RCC 7860 (cell line): ENCODE data around the gene TLR1.
"Not testable (repeated sequence)": the region's sequence is repeated elsewhere in the genome, so short reads cannot be mapped to it uniquely, and the experiment has no call there.

Source experiments
- DNase-seq: peaks from one replicate; pipeline ENCODE4 v3.0.0-alpha.2; 2015; ENCODE audit warnings: low spot score
- FAIRE-seq: peaks from 2 replicates; lab custom pipeline; 2012; peaks lifted over from hg19 to GRCh38; lab: Jason Lieb, UNC

The TLR1 gene

GRCh38 chr4:38777925-38778324 is 26.7 kb downstream of the TLR1 start:
- DNase-seq, FAIRE-seq: not testable (repeated sequence)

- FAIRE-seq (no peak), DNase-seq (no peak)
Measured at GRCh38 chr4:38775326-38775725, 29.3 kb downstream of the TLR1 start.

GRCh38 chr4:38774181-38774955 is 30.2 kb downstream of the TLR1 start:
- no peak for DNase-seq
- no peak for FAIRE-seq

GRCh38 chr4:38770281-38770680 is 34.3 kb downstream of the TLR1 start:
- not testable (repeated sequence) for DNase-seq, FAIRE-seq

GRCh38 chr4:38769857-38770256 is 34.7 kb downstream of the TLR1 start:
- no peak for DNase-seq
- FAIRE-seq: no peak

GRCh38 chr4:38769441-38769840 is 35.1 kb downstream of the TLR1 start:
- FAIRE-seq: no peak
- no peak for DNase-seq

GRCh38 chr4:38768968-38769394 is 35.6 kb downstream of the TLR1 start:
- FAIRE-seq (no peak), DNase-seq (no peak)

- DNase-seq, FAIRE-seq: not testable (repeated sequence)
Measured at GRCh38 chr4:38766940-38767339, 37.7 kb downstream of the TLR1 start.

- FAIRE-seq (no peak), DNase-seq (peak; percentile 8)
Measured at GRCh38 chr4:38765382-38765781, 39.2 kb downstream of the TLR1 start.

GRCh38 chr4:38764277-38764676 is 40.3 kb downstream of the TLR1 start:
- no peak for FAIRE-seq
- DNase-seq: no peak

- FAIRE-seq (no peak), DNase-seq (no peak)
Measured at GRCh38 chr4:38762560-38762959, 42.0 kb downstream of the TLR1 start.

GRCh38 chr4:38759790-38760122 is 44.8 kb downstream of the TLR1 start:
- FAIRE-seq (no peak), DNase-seq (no peak)

- DNase-seq: peak; percentile 21
- peak; percentile 64 for FAIRE-seq
Measured at GRCh38 chr4:38759113-38759789, 45.3 kb downstream of the TLR1 start.

- no peak for FAIRE-seq
- no peak for DNase-seq
Measured at GRCh38 chr4:38757945-38758600, 46.5 kb downstream of the TLR1 start.

- FAIRE-seq (no peak), DNase-seq (peak; percentile 50)
Measured at GRCh38 chr4:38752941-38753806, 51.4 kb downstream of the TLR1 start.

GRCh38 chr4:38752372-38752940 is 52.1 kb downstream of the TLR1 start:
- FAIRE-seq (peak; percentile 73), DNase-seq (peak; percentile 63)

- FAIRE-seq: no peak
- DNase-seq: no peak
Measured at GRCh38 chr4:38751341-38752010, 53.1 kb downstream of the TLR1 start.

- FAIRE-seq (no peak), DNase-seq (no peak)
Measured at GRCh38 chr4:38749336-38749735, 55.3 kb downstream of the TLR1 start.

- FAIRE-seq: no peak
Measured at GRCh38 chr4:38747629-38748028, 57.0 kb downstream of the TLR1 start.

More at GRCh38 chr4:38747629-38748028, 57.0 kb downstream of the TLR1 start:
- no peak for DNase-seq
